ENCODE results near the gene CD83.

DNA sequence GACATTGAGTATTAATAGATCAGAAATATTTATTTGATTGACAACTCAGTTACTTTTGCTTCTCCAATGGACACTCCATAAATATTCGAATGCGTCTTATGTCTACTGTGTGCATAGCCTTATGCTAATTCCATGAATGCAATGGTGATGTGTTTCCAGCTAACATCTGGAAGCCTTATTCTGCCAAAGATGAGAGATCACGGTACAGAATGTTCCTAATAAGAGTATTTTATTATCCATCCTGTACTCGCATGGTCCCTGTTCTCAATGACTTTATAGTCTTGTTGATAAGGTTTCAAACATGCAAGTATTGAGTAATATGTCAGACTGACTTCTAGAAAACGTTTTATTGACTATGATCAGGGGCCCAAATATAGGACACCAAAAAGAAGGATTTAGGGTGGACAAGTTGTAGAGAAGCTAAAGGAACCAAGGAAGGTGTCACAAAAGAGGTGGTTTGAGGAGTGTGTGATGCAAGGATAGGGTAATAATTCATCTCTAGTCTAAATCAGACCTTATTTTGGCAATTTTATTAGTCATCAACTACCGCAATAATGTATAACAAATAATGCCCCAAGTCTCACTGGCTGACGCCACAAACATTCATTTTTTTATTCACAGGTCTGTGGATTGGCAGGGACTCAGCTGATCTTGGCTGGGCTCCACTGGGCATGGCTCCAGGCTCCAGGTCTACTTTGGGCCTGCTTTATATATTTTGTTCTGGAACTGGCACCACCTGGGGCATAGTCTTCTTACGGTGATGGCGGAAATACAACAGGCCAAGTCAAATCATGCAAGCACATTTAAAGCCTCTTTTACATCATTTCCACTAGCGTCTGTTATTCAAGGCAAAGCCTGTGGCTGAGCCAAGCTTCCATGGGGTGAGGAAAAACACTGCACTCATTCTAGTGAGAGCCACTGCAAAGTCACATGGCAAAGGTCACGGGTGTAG lies 24.5 kb upstream of the CD83 start:
- TF ChIP-seq, protein P1, sequence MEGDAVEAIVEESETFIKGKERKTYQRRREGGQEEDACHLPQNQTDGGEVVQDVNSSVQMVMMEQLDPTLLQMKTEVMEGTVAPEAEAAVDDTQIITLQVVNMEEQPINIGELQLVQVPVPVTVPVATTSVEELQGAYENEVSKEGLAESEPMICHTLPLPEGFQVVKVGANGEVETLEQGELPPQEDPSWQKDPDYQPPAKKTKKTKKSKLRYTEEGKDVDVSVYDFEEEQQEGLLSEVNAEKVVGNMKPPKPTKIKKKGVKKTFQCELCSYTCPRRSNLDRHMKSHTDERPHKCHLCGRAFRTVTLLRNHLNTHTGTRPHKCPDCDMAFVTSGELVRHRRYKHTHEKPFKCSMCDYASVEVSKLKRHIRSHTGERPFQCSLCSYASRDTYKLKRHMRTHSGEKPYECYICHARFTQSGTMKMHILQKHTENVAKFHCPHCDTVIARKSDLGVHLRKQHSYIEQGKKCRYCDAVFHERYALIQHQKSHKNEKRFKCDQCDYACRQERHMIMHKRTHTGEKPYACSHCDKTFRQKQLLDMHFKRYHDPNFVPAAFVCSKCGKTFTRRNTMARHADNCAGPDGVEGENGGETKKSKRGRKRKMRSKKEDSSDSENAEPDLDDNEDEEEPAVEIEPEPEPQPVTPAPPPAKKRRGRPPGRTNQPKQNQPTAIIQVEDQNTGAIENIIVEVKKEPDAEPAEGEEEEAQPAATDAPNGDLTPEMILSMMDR (IDR thresholded peaks at IDR 0.05; ENCODE audit: low read length), result no peak
- TF ChIP-seq EZH2phosphoT487 (IDR thresholded peaks at IDR 0.05; ENCODE audit: low read length), result no peak

Data from MM.1S (cell line).